Heart left ventricle (tissue), 16 donors: Measurements from ENCODE around the gene SEC14L5. TPM values are rescaled to one million over a fixed set of nuclear protein-coding genes. Genes with fewer than 3 reads are reported as not detected.

ENCODE experiments used
- ATAC-seq, 4 donors: fragments of 200-7000 bp; cut with Tn5 transposase; one replicate each; pipeline ENCODE4 v1.9.1; 2020 to 2022; ENCODE audit warnings: moderate library complexity in 4 of 4, mild to moderate bottlenecking in 3 of 4, moderate number of reproducible peaks in 1 of 4
- DNase-seq, 5 donors: peaks; one replicate each; pipeline ENCODE4 v3.0.0-alpha.2; 2020
- H3K27ac ChIP-seq, 12 donors: fragments of 200-600 bp; sonication (generic) in 4 of 12; one replicate each; pipeline versions ENCODE4 v1.5.0 to v1.8.0; 2016 to 2022; ENCODE audit warnings: mild to moderate bottlenecking in 2 of 12
- H3K27me3 ChIP-seq, 9 donors: fragments of 200-600 bp; sonication (generic) in 2 of 9; one replicate each; pipeline versions ENCODE4 v1.5.1 to v1.8.0; 2016 to 2022; ENCODE audit warnings: mild to moderate bottlenecking in 3 of 9
- H3K36me3 ChIP-seq, 9 donors: fragments of 200-600 bp; sonication (generic) in 2 of 9; one replicate each; pipeline versions ENCODE4 v1.5.0 to v1.8.0; 2018 to 2022; ENCODE audit warnings: mild to moderate bottlenecking in 2 of 9
- H3K4me1 ChIP-seq, 12 donors: fragments of 200-600 bp; sonication (generic) in 4 of 12; one replicate each; pipeline versions ENCODE4 v1.5.0 to v1.8.0; 2016 to 2022; ENCODE audit warnings: mild to moderate bottlenecking in 3 of 12
- H3K4me3 ChIP-seq, 12 donors: fragments of 200-600 bp; sonication (generic) in 4 of 12; one replicate each; pipeline versions ENCODE4 v1.5.0 to v1.8.0; 2017 to 2022; ENCODE audit warnings: mild to moderate bottlenecking in 9 of 12, moderate library complexity in 4 of 12
- H3K9me3 ChIP-seq, 12 donors: fragments of 200-600 bp; sonication (generic) in 4 of 12; one replicate each; pipeline versions ENCODE4 v1.5.0 to v1.8.0; 2016 to 2022; ENCODE audit warnings: mild to moderate bottlenecking in 1 of 12
- POLR2A ChIP-seq, 2 donors: fragments of 450-650 bp; IDR thresholded peaks; one replicate each; pipeline ENCODE4 v1.6.1; 2017; ENCODE audit warnings: antibody characterized with exemption in 2 of 2, mild to moderate bottlenecking in 2 of 2, moderate library complexity in 2 of 2
- whole genome bisulfite sequencing, 4 donors: extraction: QIAGEN DNeasy Blood & Tissue Kit in 2 of 4; methylation state at CpG; one replicate each; pipeline versions ENCODE4 v1.1.5 to v1.1.7; 2013 to 2018; 5-methylcytosine and 5-hydroxymethylcytosine counted together
- intact Hi-C, 10 donors: fragments of 100-400 bp; cut with DNase I; formaldehyde crosslinking; loops; one replicate each; pipeline versions ENCODE4 v1.11.1 to v1.14.2; 2022
- polyA plus RNA-seq, 2 donors: library from polyadenylated mRNA; stranded (reverse); fragments of 200-250 nt; gene quantifications; one replicate each; pipeline ENCODE4 v1.2.3, GENCODE V29; 2013
- total RNA-seq, 9 donors: library from RNA; depleted of rRNA in 2 of 9; stranded (reverse); fragments of >200 nt in 2 of 9; fragmentation: NEBNext Ultra II Directional in 3 of 9; extraction: Animal tissue kit (Norgen Biotek cat#: 25700) in 3 of 9; gene quantifications; one replicate each; pipeline versions ENCODE4 v1.1.0 to v1.2.4, GENCODE V29; 2016 to 2023
- TF ChIP-seq, protein P1 (sequence below), 12 donors: fragments of 200-600 bp; sonication (generic) in 4 of 12; IDR thresholded peaks; one replicate each; pipeline versions ENCODE4 v1.5.0 to v1.8.0; 2018 to 2022; ENCODE audit warnings: antibody characterized with exemption in 12 of 12, mild to moderate bottlenecking in 5 of 12
- donor health status: ischemic (EF 13 %, LVEDD 7.1; RV severe dilation, severe dysfunction).
- donor health status: healthy with polysubstance abuse.
- donor health status: DM: no; HTN: yes; CAD: no.
- donor health status: DM: no; HTN: no; CAD: no.
- donor health status: ischemic (EF 25% LVEDD 6.9; RV normal size, moderate dysfunction).
- donor health status: ischemic (EF 25% LVEDD 5.7; RV mildly dilated, moderate dysfunction).
- donor health status: healthy.
- donor health status: DM: yes; HTN: yes; CAD: no.
- donor health status: ischemic (EF 35%, LVEDD 5.7; RV mildly dilated, moderate dysfunction).
- donor health status: nonischemic (EF 11% LVEDD 7.7; RV severe dilation, severe dysfunction).
- donor health status: DM: yes; HTN: yes; CAD: no.
- donor health status: PGD.
- donor health status: ischemic (EF 29% LVEDD 5.4; RV normal size, mild dysfunction).
- donor health status: nonischemic (EF 23%, LVEDD 6.1; RV moderate dilation, normal function).

SEC14L5 gene
- total and polyA plus RNA-seq, 11 donors, result 0.11 to 25.4 (median 5.7) TPM

DNA sequence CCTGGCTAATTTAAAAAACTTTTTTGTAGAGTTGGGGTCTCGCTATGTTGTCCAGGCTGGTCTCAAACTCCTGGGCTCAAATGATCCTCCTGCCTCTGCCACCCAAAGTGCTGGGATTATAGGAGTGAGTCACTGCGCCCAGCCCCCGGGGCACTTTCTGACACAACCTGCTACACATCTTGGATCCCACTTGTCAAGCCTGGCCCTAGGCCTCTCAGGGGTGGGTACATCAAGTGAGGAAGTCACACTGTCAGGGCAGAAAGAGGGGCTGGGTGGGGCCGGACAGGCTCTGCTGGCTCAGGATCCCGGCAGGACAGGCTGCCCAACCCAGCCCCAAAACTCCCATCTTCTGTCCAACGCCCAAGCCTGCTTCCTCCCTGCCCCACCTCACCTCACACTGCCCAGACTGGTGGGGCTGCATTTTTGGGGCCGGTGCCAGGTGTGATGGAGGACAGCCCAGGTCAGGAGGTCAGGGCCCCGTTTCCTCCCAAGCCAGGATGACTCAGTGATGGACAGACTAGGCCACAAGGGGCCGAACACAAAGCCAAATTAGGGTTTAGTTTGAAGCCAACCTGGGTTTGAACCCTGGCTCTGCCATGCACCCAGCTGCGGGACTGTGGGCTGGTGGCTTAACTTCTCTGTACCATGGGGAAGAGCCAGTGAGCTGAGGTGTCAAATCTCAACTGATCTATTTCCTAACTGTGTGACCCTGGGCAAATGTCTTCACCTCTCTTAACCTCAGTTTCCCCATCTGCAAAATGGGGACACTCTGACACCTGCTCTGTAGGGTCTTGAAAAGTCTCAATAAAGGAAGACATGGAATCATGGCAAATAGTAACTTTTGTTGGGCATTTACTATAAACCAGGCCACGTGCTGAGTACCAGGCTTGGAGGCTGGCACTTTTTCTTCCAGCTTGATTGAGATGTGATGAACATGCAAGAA, 12.3 kb upstream of the SEC14L5 start:
- H3K27ac ChIP-seq, result peak overlapping the region in 8 of 12 donors; percentile 34 to 76 (median 62)
- peaks cover 0 to 39% (median 25%) of the 10 kb centered on the region in 12 donors for H3K4me1 ChIP-seq
- intact Hi-C loops, result loop anchor here in 2 of 10 donors (5.0 to 10.0 kb wide), 2 partner anchors 91 to 99 kb away; partner anchors contain the start of genes GLYR1 (in 1 of the 2) and UBN1 (in 1 of the 2)
- H3K4me3 ChIP-seq, result no peak overlapping the region
- no peaks in the 10 kb centered on the region for H3K9me3 ChIP-seq
- no peak for TF ChIP-seq POLR2A (IDR thresholded peaks at IDR 0.05)
- TF ChIP-seq, protein P1, sequence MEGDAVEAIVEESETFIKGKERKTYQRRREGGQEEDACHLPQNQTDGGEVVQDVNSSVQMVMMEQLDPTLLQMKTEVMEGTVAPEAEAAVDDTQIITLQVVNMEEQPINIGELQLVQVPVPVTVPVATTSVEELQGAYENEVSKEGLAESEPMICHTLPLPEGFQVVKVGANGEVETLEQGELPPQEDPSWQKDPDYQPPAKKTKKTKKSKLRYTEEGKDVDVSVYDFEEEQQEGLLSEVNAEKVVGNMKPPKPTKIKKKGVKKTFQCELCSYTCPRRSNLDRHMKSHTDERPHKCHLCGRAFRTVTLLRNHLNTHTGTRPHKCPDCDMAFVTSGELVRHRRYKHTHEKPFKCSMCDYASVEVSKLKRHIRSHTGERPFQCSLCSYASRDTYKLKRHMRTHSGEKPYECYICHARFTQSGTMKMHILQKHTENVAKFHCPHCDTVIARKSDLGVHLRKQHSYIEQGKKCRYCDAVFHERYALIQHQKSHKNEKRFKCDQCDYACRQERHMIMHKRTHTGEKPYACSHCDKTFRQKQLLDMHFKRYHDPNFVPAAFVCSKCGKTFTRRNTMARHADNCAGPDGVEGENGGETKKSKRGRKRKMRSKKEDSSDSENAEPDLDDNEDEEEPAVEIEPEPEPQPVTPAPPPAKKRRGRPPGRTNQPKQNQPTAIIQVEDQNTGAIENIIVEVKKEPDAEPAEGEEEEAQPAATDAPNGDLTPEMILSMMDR (IDR thresholded peaks at IDR 0.05), result no peak
- H3K27me3 ChIP-seq, result no peaks in the 10 kb centered on the region
- no peaks in the 10 kb centered on the region for H3K36me3 ChIP-seq
- peak in 1 of 5 donors; percentile 49 for DNase-seq
- peak in 3 of 4 donors; percentile 3 to 21 (median 7) for ATAC-seq
- WGBS, 4 donors, result 52 to 62% (median 59%) methylated on average over 10 to 11 of the region's 11 CpGs

DNA sequence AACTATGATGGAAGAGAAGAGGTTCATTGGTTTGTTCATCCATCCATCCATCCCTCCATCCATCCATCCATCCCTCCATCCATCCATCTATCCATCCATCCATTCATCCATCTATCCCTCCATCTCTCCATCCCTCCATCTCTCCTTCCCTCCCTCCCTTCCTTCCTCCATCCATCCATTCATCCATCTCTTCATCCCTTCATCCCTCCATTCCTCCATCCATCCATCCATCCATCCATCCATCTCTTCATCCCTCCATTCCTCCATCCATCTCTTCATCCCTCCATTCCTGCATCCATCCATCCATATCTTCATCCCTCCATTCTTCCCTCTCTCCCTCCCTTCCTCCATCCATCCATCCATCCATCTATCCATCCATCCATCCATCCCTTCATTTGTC, 11.2 kb upstream of the SEC14L5 start:
- Histone ChIP-seq H3K27me3 (no peaks in the 10 kb centered on the region), H3K36me3 (no peaks in the 10 kb centered on the region), H3K27ac (no peak overlapping the region), H3K4me1 (peaks cover 0 to 39% (median 25%) of the 10 kb centered on the region in 12 donors), H3K4me3 (no peak overlapping the region), H3K9me3 (no peaks in the 10 kb centered on the region)
- intact Hi-C loops, result loop anchor here in 2 of 10 donors (5.0 to 10.0 kb wide), 2 partner anchors 92 to 100 kb away; partner anchors contain the start of genes GLYR1 (in 1 of the 2) and UBN1 (in 1 of the 2)
- DNase-seq (no peak), ATAC-seq (no peak)
- TF ChIP-seq, protein P1 (IDR thresholded peaks at IDR 0.05), result no peak
- TF ChIP-seq POLR2A (IDR thresholded peaks at IDR 0.05), result no peak

- Histone ChIP-seq H3K9me3 (no peaks in the 10 kb centered on the region), H3K36me3 (no peaks in the 10 kb centered on the region), H3K4me1 (peaks cover 0 to 31% (median 23%) of the 10 kb centered on the region in 12 donors), H3K27me3 (no peaks in the 10 kb centered on the region), H3K4me3 (no peak overlapping the region), H3K27ac (no peak overlapping the region)
- TF ChIP-seq, protein P1 (IDR thresholded peaks at IDR 0.05), result no peak
- TF ChIP-seq POLR2A (IDR thresholded peaks at IDR 0.05), result no peak
- ATAC-seq (no peak), DNase-seq (no peak)
- WGBS, 4 donors, result 59 to 74% (median 68%) methylated on average over 16 of the region's 16 CpGs
- intact Hi-C loops, result loop anchor here in 2 of 10 donors (5.0 to 10.0 kb wide), 2 partner anchors 93 to 101 kb away; partner anchors contain the start of genes GLYR1 (in 1 of the 2) and UBN1 (in 1 of the 2)
Observed at GRCh38 chr16:4947722-4948503, 10.2 kb upstream of the SEC14L5 start.
